NCI-H2196 (cell line): ENCODE results near the gene TBX15.

Experiments used
- DNase-seq: peaks from one replicate; lab custom pipeline; 2025; ENCODE audit not compliant: unreplicated experiment; lab: John Stamatoyannopoulos, UW

TBX15 gene

GRCh38 chr1:119002028-119002686, 14.0 kb upstream of the TBX15 start:
- no peak for DNase-seq

DNA sequence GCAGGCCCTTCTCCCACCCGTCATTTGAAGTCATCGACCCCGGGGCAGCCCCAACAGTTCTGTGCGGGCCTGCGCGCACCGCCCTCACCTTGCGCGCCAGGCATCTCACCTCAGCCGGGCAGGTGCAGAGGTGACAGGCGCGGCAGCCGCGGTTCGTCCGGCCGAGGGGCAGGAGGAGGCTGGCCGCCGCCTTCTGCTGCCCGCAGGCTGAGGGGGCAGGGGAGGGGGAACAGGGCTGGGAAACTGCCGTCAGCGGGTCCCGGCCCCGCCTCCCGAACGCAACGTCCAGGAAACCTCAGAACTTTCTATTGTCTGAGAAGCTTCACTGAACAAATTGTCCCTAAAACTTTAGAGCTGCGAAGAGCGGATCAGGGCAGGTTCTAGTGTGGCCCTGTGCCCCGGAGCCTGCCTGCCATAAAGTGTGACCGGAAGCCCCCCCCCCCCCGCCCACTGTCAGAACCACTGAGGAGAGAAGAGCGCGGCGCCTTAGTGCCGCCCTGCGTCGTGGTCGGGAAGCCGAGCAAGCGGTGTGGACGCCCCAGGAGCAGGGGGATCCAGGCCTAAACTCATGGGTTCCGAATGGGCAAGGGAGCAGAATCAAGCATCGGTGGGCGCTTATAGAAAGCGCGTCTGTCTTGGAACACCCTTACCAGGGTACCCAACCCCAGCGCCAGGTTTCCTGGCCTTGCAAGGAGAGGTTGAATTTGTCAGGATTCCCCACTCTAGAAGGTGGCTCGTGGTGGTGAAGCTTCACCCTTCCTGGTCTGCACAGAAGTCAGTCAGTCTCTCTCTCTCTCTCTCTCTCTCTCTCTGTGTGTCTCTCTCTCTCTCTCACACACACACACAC, 13.3 kb upstream of the TBX15 start:
- DNase-seq = no peak

DNA sequence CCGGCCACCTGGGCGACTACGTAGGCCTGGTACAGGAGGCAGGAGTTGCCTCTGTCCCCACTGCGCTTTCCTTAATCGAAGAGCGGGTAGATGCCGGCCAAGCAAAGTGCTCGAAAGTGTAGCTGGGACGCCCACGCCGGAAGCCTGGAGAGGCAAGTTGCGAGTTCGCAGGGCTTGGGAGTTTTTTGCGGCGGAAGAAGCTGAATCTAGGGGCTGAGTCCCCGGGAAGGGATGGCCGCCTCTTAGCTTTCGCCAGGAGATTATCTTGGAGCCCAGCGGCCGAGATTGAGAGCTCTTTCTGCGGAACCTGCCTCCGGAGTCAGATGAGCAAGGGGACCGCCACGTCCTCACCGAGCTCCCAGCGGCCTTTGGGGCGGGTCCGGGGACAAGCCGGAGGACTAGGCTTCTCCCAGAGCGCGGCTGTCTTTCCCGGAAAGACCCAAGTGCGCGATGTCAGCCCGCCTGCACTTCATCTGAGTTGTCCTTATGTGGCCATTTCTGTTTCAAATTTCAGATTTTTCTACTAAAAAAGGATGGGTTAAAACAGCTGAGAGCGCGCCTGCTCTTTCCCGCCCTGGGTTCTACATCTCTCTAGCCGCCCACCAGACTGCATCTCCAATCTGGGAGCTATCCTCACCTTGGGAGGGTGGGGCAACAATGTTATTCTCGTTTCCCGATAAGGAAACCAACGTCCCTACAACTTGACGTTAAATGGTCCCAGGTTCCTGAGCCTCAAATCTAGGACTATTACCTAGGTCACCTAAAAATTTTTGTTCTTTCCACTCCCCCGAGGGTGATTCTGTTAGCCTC, 12.4 kb upstream of the TBX15 start:
- no peak for DNase-seq

- DNase-seq = no peak
These were observed 11.4 kb upstream of the TBX15 start for GRCh38 chr1:118999348-119000071.

DNA sequence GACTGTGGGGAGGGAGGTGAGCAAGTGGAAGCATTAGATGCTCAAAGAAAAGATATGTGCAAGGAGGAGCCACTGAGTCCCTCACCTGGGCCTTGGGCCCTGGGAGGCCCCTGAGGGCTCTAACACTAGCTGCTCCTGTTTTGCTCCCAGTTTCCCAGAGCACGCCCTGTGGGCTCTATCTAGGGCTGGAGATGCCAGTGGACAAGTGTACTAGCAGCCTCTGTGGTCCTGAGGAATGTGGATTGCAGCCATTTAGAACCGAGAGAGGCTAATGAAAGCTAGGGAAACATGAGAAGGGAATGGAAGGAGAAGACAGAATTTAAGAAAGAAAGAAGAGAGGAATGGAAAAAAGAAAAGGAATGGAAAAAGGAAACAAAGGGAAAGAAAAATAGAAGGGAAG, 10.0 kb upstream of the TBX15 start:
- no peak for DNase-seq

DNA sequence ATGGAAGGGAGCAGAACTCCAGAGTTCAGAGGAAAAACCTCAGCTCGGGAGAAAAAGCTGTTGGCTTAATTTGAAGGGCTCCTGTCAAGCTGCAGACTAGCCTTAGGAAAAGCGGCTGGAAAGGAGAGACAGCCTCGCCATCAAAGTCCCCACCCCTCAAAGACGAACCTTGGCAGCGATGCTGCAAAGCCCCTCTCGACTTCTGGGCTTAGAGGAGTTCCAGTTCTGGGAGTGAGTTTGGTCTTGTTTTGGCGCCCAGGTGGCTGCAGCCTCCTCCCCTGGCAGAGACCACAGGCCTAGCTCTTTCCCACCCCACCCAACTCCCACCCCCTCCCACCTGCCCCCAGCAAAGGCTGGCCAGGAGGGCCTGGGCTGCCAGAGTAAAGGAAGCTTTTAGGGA, 9.1 kb upstream of the TBX15 start:
- no peak for DNase-seq

GRCh38 chr1:118995312-118996016, 7.3 kb upstream of the TBX15 start:
- no peak for DNase-seq

DNA sequence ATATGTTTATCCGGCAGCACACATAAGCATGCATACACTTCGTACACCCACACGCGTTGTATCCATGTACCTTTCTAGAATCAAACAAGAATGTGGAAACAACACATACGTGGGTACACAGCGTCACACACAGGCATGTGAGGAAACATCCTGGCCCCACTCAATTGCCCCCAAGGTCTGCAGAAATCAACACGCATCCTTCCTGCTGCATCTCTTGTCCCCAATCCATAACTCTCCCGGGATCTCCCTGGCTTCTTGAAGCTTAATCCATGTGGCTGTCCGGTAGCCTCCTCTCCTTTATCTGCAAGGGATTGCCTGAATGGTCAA, 5.5 kb upstream of the TBX15 start:
- DNase-seq = no peak

DNA sequence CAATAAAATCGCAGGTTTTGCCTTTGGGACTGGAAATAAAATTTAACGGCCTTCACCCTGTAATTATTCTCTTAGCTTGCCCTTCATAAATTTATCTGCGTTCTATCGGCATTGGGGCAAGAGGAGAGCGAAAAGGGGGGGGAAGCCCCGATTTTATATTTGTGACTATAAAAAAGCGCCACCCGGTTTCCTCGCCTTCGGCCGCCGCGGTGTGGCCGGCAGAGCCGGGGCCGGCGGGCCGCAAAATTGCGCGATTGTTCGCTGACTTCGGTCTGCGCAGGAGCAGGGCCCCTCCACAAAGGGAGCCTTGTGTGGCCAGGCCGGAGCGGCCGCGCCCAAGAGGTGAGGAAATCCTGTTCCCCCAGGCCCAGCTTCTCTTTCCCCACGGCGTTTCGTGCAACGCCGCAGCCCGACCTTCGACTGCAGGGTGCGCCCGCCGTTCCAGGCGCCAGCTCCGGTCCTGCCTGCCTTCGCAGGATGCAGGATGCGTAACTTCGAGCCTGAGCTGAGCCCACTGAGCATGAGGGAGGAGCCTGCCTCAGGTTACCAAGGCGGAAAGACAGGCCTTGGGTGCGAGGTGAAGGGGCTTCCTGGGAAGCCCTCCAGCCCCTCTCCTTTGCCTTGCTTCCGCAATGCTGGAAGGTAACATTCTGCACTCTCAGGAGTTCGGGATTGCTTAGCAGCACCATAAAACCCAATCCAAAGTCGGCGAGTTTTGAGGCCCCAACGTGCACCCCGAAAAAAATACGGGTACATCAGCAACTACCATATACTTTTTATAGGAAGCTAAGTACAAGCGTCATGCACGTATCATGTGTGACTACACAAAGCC, 4.9 kb upstream of the TBX15 start:
- DNase-seq = no peak

DNA sequence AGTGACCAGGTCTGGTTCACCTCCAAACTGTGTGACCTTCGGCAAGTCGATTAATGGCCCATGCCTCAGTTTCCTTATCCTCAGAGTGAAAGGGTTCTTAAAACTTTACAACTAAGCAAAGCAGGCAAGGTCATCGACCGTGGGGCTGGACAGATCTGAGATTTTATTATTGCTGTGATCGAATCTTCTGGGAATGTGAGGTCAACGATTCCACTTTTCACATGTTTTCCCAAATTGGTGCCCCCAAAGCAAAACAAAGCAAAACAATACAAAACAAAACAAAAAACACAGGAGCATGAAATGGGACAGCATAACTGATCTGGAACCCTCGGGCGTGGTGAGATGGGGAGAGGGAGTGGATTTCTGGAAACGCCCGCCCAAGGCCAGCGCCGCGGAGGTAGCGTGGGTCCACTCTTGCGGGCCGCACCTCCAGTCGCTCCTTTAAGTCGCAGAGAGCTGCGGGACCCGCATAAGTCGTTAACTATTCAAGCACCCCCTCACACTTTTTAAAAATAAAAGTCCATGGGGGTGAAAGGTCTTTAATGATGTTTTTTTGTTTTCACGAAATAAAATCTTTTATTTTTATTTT, 4.2 kb upstream of the TBX15 start:
- DNase-seq = no peak

DNA sequence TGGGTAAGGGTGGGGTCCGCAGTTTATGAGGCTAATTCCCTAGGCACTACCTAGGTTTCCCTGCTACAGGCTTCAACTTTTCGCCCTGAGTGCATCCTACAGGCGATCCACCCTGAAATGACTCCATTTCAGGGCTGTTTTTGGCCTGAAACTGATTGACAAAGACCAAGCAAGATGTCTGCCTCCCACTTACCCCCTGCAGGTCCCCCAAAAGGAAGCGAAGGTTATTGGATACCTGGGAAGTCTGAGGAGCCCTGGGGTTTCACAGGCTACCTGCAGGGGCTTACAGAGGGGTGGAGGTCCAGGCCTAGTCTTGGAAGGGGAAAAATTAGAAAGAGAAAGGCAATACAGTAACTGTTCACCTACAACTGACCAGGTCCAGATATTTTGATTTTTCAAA, 3.3 kb upstream of the TBX15 start:
- no peak for DNase-seq

- no peak for DNase-seq
These were observed 2.5 kb upstream of the TBX15 start for GRCh38 chr1:118990513-118991152.

DNA sequence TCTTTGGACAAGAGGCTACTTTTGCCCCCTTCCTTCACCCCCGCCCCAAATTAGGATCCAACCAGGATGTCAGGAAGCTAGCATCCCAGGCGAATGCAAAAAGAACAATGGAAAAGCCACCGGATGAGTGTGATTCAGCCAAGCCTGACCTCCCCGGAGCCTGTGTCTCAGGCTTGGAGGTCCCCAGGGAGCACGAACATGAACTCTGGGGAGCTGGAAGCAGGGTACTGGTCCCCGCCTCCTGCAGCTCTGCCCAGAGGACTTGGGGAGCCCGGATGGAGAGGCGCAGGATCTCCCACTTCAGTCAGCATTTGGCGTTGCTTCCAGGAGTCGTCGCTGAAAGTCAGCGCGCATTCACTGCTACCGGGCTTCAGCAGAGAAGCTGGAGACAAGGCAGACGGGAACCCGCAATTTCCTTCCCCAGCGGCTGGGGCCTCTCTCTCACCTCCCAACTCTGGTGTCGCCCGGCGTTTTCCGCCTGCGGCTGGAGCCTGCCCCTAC, 1.8 kb upstream of the TBX15 start:
- no peak for DNase-seq

- no peak for DNase-seq
These were observed 1.1 kb upstream of the TBX15 start for GRCh38 chr1:118989006-118989815.

GRCh38 chr1:118987468-118988185, 516 bp downstream of the TBX15 start:
- no peak for DNase-seq

GRCh38 chr1:118986555-118987467, 1.3 kb downstream of the TBX15 start:
- DNase-seq = no peak
